Iris pigment epithelial cell (primary cell): ENCODE results near the gene TRPT1.
"Not testable (repeated sequence)": the region's sequence is repeated elsewhere in the genome, so short reads cannot be mapped to it uniquely, and the experiment has no call there.

ENCODE experiments used
- DNase-seq: peaks from one replicate; pipeline ENCODE4 v3.0.0-alpha.2; 2011; ENCODE audit warnings: low read depth

Gene TRPT1

GRCh38 chr11:64258946-64259532, 33.1 kb upstream of the TRPT1 start:
- no peak for DNase-seq

DNA sequence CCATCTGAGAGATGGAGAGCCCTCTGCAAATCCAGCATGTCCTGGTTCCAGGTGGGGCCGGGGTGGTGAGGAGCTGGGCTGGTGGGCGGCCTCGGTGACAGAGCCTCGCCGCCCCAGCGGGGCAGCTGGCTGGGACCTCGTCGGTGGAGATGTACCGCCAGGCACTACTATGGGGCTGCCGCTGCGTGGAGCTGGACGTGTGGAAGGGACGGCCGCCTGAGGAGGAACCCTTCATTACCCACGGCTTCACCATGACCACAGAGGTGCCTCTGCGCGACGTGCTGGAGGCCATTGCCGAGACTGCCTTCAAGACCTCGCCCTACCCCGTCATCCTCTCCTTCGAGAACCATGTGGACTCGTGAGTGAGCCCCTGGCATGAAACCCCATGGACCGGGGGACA, 32.4 kb upstream of the TRPT1 start:
- DNase-seq = no peak

DNA sequence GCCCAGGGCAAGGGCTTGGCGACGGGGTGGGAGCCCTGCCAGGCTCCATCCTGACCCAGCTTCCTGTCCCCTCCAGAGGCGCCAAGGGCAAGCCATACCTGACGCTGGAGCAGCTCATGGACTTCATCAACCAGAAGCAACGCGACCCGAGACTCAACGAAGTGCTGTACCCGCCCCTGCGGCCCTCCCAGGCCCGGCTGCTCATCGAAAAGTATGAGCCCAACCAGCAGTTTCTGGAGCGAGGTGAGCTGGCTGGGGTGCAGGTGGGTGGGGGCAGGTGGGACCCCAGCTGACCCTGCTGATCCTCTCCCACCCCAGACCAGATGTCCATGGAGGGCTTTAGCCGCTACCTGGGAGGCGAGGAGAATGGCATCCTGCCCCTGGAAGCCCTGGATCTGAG, 30.3 kb upstream of the TRPT1 start:
- DNase-seq = no peak

DNA sequence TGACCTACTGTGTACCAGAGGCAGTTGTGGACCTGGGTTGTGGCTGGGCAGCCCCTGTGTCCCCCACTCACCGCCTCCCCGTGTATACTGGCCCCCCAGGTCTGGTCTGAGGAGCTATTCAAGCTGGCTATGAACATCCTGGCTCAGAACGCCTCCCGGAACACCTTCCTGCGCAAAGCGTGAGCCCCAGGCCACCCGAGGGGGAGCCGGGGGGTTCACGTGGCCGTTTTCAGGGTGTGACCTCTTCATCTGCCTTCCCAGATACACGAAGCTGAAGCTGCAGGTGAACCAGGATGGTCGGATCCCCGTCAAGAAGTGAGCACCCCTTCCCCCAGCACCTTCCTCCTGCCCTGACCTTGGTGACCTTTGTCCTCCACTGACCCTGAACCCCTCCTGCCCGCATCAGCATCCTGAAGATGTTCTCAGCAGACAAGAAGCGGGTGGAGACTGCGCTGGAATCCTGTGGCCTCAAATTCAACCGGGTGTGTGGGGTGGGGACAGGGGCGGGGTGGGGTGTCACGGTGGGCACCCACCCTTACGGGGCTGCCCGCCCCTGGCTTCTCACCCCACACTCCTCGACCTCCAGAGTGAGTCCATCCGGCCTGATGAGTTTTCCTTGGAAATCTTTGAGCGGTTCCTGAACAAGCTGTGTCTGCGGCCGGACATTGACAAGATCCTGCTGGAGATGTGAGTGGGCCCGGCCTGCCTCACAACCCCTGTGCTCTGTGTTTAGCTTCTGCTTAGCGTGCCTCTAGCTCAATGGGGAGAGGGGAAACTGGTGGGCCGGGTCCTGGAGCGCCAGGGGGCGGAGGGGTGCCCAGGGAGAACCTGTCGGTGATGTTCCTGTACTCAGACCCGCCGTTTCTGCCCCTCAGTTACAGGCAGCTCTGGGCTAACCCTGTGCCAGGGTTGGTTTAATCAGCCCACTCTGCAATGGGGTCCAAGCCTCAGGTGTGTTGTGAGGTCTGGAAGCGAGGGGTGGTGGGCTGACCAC, 29.4 kb upstream of the TRPT1 start:
- no peak for DNase-seq

DNA sequence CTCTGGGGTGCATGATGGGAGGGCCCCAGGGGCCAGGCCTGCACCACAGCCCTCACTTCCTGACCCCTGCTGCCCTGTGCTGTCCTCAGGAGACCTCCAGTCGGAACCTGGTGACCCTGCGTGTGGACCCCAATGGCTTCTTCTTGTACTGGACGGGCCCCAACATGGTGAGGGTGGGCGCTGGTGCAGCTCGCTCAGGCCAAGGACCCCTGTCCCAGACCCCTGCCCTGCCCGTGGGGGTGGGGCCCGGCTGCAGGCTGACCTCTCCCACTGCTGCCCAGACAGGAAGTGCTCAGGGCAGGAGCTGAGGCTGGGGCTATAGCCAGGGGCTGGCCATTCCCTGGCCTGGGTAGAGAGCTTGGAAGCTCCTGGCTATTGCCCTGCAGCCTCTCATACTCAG, 28.3 kb upstream of the TRPT1 start:
- DNase-seq = no peak

- no peak for DNase-seq
These were observed 27.5 kb upstream of the TRPT1 start for GRCh38 chr11:64253481-64253880.

DNA sequence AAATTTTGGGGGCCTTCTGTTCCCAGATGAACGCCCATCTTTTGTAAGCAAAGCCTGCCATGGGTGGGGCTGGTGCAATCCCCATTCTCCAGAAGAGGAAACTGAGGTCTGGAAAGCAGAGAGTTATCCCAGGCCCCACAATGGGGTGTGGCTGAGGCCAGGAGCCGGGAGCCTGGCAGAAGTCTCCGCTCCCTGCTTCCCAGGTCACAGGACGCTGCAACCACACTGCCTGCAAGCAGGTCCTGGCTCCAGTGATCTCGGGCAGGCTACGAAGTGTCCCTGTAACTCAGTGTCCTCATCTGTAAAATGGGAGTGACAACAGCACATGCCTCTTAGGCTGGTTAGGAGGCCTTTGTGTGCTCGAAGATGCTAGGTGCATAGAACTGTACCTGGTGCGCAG, 27.1 kb upstream of the TRPT1 start:
- DNase-seq = no peak

GRCh38 chr11:64252003-64252872, 26.3 kb upstream of the TRPT1 start:
- DNase-seq = peak; percentile 29

- DNase-seq = no peak
These were observed 25.7 kb upstream of the TRPT1 start for GRCh38 chr11:64251753-64252002.

GRCh38 chr11:64251016-64251752, 25.2 kb upstream of the TRPT1 start, which contains the start of gene PLCB3:
Gene PLCB3, plus strand, starts transcription at chr11:64251530. Its CDS starts 120 bp downstream, at chr11:64251650.
- DNase-seq = peak; percentile 29

- no peak for DNase-seq
These were observed 24.5 kb upstream of the TRPT1 start for GRCh38 chr11:64250415-64251015.

DNA sequence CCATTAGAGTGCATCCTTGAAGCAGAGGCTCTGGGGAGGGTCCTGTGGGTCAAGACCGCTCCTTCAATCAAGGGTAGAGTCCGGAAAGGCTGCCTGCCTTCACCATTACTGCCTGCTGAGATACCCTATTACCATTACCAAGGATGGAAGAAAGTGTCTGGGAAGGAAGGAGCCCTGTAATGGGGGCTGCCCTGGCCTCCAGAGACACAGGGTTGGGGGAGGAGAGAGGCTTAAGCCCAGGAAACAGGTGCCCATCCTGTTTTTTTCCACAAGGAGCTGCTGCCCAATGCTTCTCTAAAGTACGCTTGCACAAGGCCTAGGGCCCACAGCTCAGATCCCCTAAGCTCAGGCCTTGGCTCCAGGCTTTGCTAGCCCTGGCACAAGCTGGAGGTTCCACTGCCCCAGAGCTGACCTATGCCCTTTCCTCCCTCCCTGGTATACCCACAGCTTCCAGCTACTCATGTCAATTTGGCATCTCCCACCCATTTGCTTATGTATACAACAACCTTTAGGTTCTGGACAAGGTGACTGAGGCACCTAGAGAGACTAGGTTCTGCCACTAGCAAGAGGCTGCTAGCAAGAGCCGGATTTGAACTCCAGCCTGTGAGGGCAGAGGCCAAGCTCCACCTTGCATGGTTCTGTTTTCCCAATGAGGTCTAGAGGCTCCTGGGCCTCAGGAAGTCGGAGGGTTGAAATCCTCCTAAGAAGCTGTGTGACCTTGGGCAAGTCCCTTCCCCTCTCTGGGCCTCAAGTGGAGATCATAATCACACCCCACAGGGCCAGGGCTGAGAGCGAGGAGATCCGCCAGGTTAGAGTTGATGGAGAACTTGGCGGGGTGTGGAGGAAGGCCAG, 23.8 kb upstream of the TRPT1 start:
- no peak for DNase-seq

DNA sequence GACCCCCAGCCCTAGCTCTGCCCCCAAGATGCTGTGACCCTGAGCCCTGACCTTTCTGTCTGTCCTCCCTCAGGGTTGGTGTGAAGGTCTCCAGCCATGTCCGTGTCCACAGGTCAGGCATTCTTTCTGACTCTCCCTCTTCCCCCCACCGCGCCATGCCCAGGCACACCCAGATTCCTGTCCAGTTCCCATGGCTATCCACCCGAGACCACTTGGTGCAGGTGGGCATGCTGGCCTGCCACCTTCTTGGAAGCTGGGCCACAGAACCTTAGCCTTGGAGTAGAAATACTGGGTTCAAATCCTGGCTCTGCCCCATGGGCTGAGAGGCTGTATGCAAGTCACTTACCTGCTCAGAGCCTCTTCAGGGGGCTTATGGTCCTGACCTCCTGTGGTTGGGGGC, 23.1 kb upstream of the TRPT1 start:
- no peak for DNase-seq

DNA sequence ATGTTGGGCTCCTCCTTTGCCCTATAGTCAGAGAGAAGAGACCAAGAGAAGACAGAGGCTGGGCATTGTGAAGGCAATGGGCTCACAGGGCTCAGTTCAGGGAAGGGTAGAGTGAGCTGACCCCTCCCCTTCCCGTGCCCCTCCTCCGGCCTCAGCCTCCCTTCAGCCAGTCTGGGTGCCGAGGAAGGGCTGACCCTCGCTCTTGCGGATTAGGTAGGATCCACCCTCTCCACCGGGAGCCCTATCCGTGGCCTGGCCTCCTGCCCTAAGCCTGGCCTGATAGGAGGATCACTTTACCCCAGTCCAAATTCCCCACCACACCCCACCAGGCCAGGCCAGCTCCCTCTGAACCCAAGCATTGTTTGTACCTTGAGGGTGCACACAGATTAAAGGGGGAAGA, 22.6 kb upstream of the TRPT1 start:
- DNase-seq = no peak

- DNase-seq = no peak
These were observed 21.9 kb upstream of the TRPT1 start for GRCh38 chr11:64247729-64248531.

DNA sequence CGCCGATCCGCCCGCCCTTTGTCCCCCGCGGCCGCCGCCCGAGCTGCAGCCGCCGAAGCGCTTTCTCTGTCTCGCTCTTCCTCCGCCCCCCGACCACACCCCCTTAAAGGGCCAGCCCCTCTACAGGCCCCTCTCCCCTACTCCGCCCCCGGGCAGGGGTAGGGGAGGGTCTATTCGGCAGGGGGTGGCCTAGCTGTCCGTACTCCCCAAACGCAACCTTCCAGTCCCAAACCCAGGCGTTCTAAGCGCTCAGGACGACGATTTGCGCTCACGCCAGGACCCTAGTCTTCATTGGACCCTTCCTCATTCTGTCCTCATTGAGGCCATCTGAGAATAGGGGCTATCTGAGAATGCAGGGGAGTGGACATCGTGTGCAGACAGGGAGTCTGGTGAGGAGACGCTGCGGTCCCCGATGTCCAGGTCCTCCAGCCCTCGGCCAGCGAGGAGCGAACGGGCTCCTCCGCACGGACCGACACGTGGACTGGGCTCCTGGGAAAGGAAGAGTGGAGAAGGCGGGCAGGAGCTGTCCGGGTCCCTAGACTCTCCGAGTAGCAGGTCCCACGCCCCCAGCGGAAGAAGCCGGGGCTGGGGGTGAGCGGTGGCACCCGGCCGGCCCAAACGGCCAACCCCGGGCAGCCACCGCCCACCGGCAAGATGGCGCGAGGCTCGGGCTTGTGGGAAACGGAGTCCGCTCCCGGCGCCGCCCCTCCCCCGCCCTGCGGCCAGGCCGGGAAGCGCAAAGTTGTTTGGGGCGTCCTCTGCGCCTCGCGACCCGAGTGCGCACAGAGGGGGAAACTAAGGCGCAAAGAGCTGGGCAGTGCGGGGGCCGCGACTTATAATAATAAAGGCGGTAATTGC, 21.1 kb upstream of the TRPT1 start, which contains the start of gene PPP1R14B:
PPP1R14B (minus strand) TSS at position 73 of the 858 bp plus-strand sequence. CDS start 270 bp downstream, outside the sequence.
- DNase-seq = peak; percentile 88

DNA sequence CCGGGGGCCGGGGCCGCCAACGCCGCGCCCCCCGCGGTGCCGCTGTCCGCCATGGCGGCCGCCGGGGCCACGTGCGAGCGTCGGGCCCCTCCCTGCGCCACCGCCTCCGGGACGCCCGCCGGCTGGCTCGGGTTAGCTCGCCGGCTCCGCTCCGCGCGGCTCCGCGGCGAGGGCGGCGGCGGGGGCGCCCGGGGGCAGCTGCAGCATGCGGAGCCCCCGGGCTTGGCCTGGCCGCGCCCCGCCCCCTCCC, 20.6 kb upstream of the TRPT1 start:
- not testable (repeated sequence) for DNase-seq

DNA sequence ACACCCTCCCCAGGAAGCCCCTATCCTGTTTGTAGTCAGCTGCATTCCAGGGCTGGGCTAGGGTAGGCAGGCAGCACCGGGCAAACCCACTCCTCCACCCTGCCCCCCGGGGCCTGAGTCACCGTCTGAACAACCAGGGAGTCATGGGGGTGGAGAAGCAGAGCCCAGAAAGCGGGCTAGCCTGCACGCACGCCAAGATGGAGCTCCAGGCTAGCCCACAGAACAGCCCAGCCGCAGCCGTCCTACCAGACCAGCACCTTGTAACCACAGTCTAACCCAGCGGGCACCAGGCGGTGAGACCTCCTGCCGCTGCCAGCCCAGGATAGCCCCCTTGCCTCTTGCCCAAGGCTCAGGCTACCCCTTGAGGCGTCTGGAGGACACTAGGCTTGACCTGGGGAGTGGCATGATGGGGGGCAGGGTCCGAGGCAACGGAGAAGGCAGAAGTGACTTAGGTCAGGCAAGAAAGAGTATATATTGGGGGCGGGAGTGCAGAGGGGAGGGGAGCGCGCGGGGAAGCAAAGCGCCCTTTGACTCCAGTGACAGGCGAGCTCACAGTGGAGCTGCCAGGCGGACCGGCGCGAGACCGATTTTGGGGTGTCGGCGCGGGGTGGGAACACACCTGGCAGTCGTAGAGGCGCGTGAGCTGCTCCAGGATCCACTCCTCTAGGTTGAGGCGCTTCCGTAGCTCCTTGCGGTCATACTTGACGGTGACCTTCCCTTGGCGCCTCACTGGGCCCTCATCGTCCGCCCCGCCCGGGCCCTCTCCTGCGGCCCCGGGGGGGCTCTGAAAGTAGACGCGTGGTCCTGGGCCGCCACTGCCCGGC, 20.0 kb upstream of the TRPT1 start:
- DNase-seq = peak; percentile 91
